Lung (tissue), 12 donors: ENCODE results near the gene NSUN4. TPM values are rescaled to one million over a fixed set of nuclear protein-coding genes. Genes with fewer than 3 reads are reported as not detected.
"Not testable (repeated sequence)": the region's sequence is repeated elsewhere in the genome, so short reads cannot be mapped to it uniquely, and the experiment has no call there.

Source experiments
- ATAC-seq: fragments of 200-7000 bp; cut with Tn5 transposase; one replicate; pipeline ENCODE4 v1.9.1; 2020; ENCODE audit warnings: moderate number of reproducible peaks; ENCODE audit not compliant: insufficient read depth, low FRiP score
- DNase-seq, 3 donors: peaks; one replicate each; pipeline ENCODE4 v3.0.0-alpha.2; 2013 to 2017
- H3K27ac ChIP-seq, 2 donors: one replicate each; pipeline ENCODE4 v1.5.1; 2013; ENCODE audit warnings: mild to moderate bottlenecking in 2 of 2, moderate library complexity in 2 of 2, control low read depth in 1 of 2, inconsistent platforms in 1 of 2, low read depth in 1 of 2, low read length in 1 of 2
- H3K27me3 ChIP-seq, 3 donors: one replicate each; pipeline ENCODE4 v1.5.1; 2013; ENCODE audit warnings: low read length in 2 of 3; ENCODE audit not compliant: control insufficient read depth in 3 of 3, insufficient read depth in 3 of 3
- H3K36me3 ChIP-seq, 4 donors: one replicate each; pipeline ENCODE4 v1.5.1; 2013; ENCODE audit warnings: low read length in 4 of 4, mild to moderate bottlenecking in 1 of 4, moderate library complexity in 1 of 4; ENCODE audit not compliant: control insufficient read depth in 4 of 4, insufficient read depth in 4 of 4
- H3K4me1 ChIP-seq, 5 donors: one replicate each; pipeline ENCODE4 v1.5.1; 2013; ENCODE audit warnings: low read length in 5 of 5, mild to moderate bottlenecking in 2 of 5, moderate library complexity in 1 of 5; ENCODE audit not compliant: control insufficient read depth in 5 of 5, insufficient read depth in 5 of 5
- H3K4me3 ChIP-seq: one replicate; pipeline ENCODE4 v1.5.1; 2013; ENCODE audit warnings: mild to moderate bottlenecking, control low read depth, moderate library complexity
- H3K9ac ChIP-seq, 2 donors: one replicate each; pipeline ENCODE4 v1.5.1; 2013; ENCODE audit warnings: low read length in 2 of 2, control low read depth in 1 of 2; ENCODE audit not compliant: insufficient read depth in 1 of 2
- H3K9me3 ChIP-seq, 4 donors: one replicate each; pipeline ENCODE4 v1.5.1; 2013; ENCODE audit warnings: low read length in 3 of 4, mild to moderate bottlenecking in 1 of 4, moderate library complexity in 1 of 4; ENCODE audit not compliant: control insufficient read depth in 4 of 4, insufficient read depth in 3 of 4
- WGBS, 2 donors: extraction: QIAGEN DNeasy Blood & Tissue Kit; methylation state at CpG; one replicate each; pipeline ENCODE4 v1.1.7; 2013; 5-methylcytosine and 5-hydroxymethylcytosine counted together
- polyA plus RNA-seq, 2 donors: library from polyadenylated mRNA; stranded (reverse); fragments of 200-250 nt; gene quantifications; one replicate each; pipeline ENCODE4 v1.2.1, GENCODE V29; 2013
- total RNA-seq, 2 donors: library from RNA; depleted of rRNA in 1 of 2; stranded (reverse); fragments of >200 nt in 1 of 2; gene quantifications; one replicate each; pipeline ENCODE4 v1.2.1, GENCODE V29; 2014 to 2021
- TF ChIP-seq, protein P1 (sequence below): IDR thresholded peaks from 2 replicates; pipeline ENCODE4 v1.5.1; 2012; ENCODE audit warnings: mild to moderate bottlenecking; ENCODE audit errors: control extremely low read depth, extremely low read depth
- donor health status: control.
- donor health status: control.
- donor health status: Bipolar disorder and iron deficiency.
- donor health status: healthy.
- donor health status: DM: yes; HTN: yes; CAD: no.

Gene NSUN4
- total and polyA plus RNA-seq, 4 donors, result 11.2 to 29.3 (median 23.4) TPM

DNA sequence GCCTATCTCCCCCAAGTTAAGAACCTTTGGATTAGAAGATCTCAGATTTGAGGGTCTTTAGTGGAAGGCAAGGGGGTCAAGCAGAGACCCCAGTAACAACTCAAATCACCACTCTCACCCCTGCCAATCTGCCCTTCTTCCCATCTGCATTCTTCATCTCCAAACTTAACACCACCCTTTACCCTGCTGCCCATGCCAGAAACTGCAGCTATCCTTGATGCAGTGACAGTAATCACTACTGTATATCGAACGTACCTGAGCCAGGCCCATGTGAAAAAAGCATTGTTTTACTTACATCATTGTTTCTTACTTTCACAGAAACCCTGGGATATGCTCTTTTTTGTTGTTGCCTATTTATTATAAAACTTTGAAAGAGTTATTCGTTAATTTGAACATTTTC is 26.5 kb downstream of the NSUN4 start:
- WGBS, 2 donors, result 93 to 96% methylated on average over 3 of the region's 3 CpGs
- H3K4me3 ChIP-seq, result no peak overlapping the region
- no peaks in the 10 kb centered on the region for H3K9me3 ChIP-seq
- no peak for DNase-seq
- no peak overlapping the region for H3K9ac ChIP-seq
- peaks cover 9 to 27% (median 15%) of the 10 kb centered on the region in 4 donors for H3K36me3 ChIP-seq
- H3K27ac ChIP-seq, result no peak overlapping the region
- H3K27me3 ChIP-seq, result no peaks in the 10 kb centered on the region
- TF ChIP-seq, protein P1, sequence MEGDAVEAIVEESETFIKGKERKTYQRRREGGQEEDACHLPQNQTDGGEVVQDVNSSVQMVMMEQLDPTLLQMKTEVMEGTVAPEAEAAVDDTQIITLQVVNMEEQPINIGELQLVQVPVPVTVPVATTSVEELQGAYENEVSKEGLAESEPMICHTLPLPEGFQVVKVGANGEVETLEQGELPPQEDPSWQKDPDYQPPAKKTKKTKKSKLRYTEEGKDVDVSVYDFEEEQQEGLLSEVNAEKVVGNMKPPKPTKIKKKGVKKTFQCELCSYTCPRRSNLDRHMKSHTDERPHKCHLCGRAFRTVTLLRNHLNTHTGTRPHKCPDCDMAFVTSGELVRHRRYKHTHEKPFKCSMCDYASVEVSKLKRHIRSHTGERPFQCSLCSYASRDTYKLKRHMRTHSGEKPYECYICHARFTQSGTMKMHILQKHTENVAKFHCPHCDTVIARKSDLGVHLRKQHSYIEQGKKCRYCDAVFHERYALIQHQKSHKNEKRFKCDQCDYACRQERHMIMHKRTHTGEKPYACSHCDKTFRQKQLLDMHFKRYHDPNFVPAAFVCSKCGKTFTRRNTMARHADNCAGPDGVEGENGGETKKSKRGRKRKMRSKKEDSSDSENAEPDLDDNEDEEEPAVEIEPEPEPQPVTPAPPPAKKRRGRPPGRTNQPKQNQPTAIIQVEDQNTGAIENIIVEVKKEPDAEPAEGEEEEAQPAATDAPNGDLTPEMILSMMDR, result no peak
- no peaks in the 10 kb centered on the region for H3K4me1 ChIP-seq
- ATAC-seq, result no peak

DNA sequence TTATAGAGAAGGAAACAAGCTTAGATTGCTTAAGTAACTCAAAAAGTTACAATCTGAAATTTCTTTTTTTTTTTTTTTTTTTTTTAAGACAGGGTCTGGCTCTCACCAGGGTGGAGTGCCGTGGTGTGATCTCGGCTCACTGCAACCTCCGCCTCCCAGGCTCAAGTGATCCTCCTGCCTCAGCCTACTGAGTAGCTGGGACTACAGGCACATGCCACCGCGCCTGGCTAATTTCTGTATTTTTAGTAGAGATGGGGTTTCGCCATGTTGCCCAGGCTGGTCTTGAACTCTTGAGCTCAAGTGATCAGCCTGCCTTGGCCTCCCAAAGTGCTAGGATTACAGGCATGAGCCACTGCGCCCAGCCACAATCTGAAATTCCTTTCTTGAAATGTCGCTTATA is 27.1 kb downstream of the NSUN4 start:
- H3K9me3 ChIP-seq, H3K9ac ChIP-seq, DNase-seq, ATAC-seq, H3K27ac ChIP-seq, H3K4me1 ChIP-seq, H3K4me3 ChIP-seq, H3K27me3 ChIP-seq: not testable (repeated sequence)
- peaks cover 7 to 23% (median 13%) of the 10 kb centered on the region in 4 donors for H3K36me3 ChIP-seq
- 94 to 96% methylated on average over 8 of the region's 8 CpGs for WGBS, 2 donors

DNA sequence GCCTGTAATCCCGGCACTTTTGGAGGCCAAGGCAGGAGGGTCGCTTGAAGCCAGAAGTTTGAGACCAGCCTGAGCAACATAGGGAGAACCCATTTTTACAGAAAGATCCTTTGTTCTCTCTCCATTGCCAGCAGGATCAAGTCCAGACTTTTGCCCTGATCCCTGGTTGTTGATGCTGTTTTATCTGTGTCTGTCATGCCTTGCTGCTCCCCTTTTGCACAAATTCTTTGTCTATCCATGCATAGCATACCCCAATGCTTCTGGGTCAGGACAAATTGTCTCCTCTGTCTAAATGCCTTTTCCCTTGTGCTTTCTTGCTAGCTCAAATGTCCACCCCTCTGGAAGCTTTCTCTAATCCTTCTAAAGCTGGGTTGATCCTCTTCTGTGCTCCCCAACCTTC is 28.2 kb downstream of the NSUN4 start:
- DNase-seq, result no peak
- Histone ChIP-seq H3K27me3 (no peaks in the 10 kb centered on the region), H3K9me3 (no peaks in the 10 kb centered on the region), H3K27ac (no peak overlapping the region), H3K9ac (no peak overlapping the region), H3K36me3 (peaks cover 3 to 19% (median 9%) of the 10 kb centered on the region in 4 donors), H3K4me3 (no peak overlapping the region), H3K4me1 (no peaks in the 10 kb centered on the region)
- no peak for ATAC-seq
- TF ChIP-seq, protein P1, result no peak
- WGBS, 2 donors, result 98 to 99% methylated on average over 2 of the region's 2 CpGs

DNA sequence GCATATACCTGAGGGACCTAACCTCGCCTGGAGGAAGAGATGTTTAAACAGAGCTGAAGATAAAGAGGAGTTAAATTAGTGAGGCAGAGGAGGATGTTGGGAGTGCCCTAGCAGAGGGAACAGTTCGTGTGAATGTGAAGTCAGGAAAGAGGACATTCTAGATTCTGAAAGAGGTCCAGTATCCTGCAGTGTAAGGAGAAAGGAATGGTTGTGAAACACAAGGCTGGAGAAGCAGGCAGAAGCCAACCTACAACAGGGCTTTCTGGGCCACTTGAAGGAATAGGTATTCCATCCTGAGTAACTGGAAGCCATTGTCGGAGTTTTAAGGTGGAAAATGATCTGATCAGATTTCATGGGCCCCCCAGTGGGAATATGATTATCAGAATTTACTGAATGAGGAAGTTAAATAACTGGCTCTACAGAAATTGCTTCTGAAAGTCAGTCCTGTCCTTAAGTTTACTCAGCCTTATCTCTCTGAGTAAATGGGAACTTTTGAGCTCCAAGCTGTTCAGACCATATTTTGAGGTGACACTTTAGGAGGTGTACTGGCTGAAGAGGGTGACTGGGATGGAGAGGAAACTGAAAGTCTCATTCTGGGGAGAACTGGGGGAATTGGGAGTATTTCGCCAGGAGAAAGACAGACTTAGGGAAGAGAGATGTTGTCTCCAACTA is 29.1 kb downstream of the NSUN4 start:
- no peaks in the 10 kb centered on the region for H3K4me1 ChIP-seq
- no peak overlapping the region for H3K4me3 ChIP-seq
- no peaks in the 10 kb centered on the region for H3K9me3 ChIP-seq
- H3K27me3 ChIP-seq, result no peaks in the 10 kb centered on the region
- H3K36me3 ChIP-seq, result peaks cover 1 to 18% (median 8%) of the 10 kb centered on the region in 4 donors
- 62 to 69% methylated on average over 4 of the region's 4 CpGs for WGBS, 2 donors
- DNase-seq, result peak in 1 of 3 donors; percentile 4
- no peak overlapping the region for H3K9ac ChIP-seq
- TF ChIP-seq, protein P1, result no peak
- no peak overlapping the region for H3K27ac ChIP-seq
- ATAC-seq, result no peak
